T-cell (primary cell): ENCODE data around the gene DGKA. TPM values are rescaled to one million over a fixed set of nuclear protein-coding genes. Genes with fewer than 3 reads are reported as not detected.

Experiments used
- total RNA-seq, 35 experiments: library from RNA in 6 of 35; stranded (reverse) in 6 of 35; fragments of 120-200 nt in 1 of 35; gene quantifications; one replicate each; pipeline versions ENCODE4 v1.2.1 to v1.2.4 and lab custom pipeline; 2013 to 2026

DGKA gene
- total RNA-seq, 5 donors from 2014 or later (not counting 1 experiment from before 2014, with no cell fraction given) = 896 to 1,314 (median 1,231) TPM

Other genes starting within 250 kb of the DGKA start
- 1 to 10 TPM; 2.6 to 4.6 (median 3.1) TPM for gene ITGA7, start 223.3 kb upstream of the DGKA start, total RNA-seq
- 10 to 100 TPM; 49.4 to 76.6 (median 72.7) TPM for gene BLOC1S1, start 215.1 kb upstream of the DGKA start, total RNA-seq
- gene RDH5, start 210.8 kb upstream of the DGKA start, total RNA-seq = 10 to 100 TPM; 13.0 to 29.1 (median 22.4) TPM
- gene CD63, start 202.2 kb upstream of the DGKA start, total RNA-seq = 10 to 100 TPM; 41.3 to 88.2 (median 73.5) TPM
- gene GDF11, start 188.0 kb upstream of the DGKA start, total RNA-seq = 10 to 100 TPM in 4 of 5 donors, 1 to 10 TPM in 1; 7.5 to 12.9 (median 11.5) TPM
- gene SARNP, start 113.4 kb upstream of the DGKA start, total RNA-seq = 10 to 100 TPM; 36.9 to 50.3 (median 46.8) TPM
- 10 to 100 TPM; 19.0 to 46.8 (median 41.6) TPM for gene ORMDL2, start 113.1 kb upstream of the DGKA start, total RNA-seq
- gene DNAJC14, start 101.6 kb upstream of the DGKA start, total RNA-seq = 10 to 100 TPM; 21.5 to 34.5 (median 30.7) TPM
- not detected for gene MMP19, start 88.2 kb upstream of the DGKA start, total RNA-seq
- gene PYM1, start 3.3 kb upstream of the DGKA start, total RNA-seq = 10 to 100 TPM; 21.7 to 40.9 (median 30.7) TPM
- gene PMEL, start 34.9 kb downstream of the DGKA start, total RNA-seq = under 1 TPM in 1 of 5 donors, not detected in 4; 0.20 TPM
- gene CDK2, start 35.7 kb downstream of the DGKA start, total RNA-seq = 10 to 100 TPM; 17.8 to 32.3 (median 23.3) TPM
- 10 to 100 TPM; 58.6 to 99.8 (median 85.7) TPM for gene RAB5B, start 42.9 kb downstream of the DGKA start, total RNA-seq
- gene SUOX, start 66.1 kb downstream of the DGKA start, total RNA-seq = 1 to 10 TPM; 2.6 to 7.3 (median 3.2) TPM
- 10 to 100 TPM in 3 of 5 donors, 1 to 10 TPM in 2; 6.1 to 14.9 (median 13.2) TPM for gene IKZF4, start 89.9 kb downstream of the DGKA start, total RNA-seq
- 100 to 1,000 TPM in 1 of 5 donors, 10 to 100 TPM in 4; 30.3 to 141 (median 49.9) TPM for gene RPS26, start 110.8 kb downstream of the DGKA start, total RNA-seq
- gene ERBB3, start 149.0 kb downstream of the DGKA start, total RNA-seq = 10 to 100 TPM in 1 of 5 donors, 1 to 10 TPM in 3, under 1 TPM in 1; 0.93 to 24.0 (median 8.2) TPM
- gene PA2G4, start 173.4 kb downstream of the DGKA start, total RNA-seq = 100 to 1,000 TPM in 3 of 5 donors, 10 to 100 TPM in 2; 67.5 to 113 (median 104) TPM
- gene RPL41, start 185.5 kb downstream of the DGKA start, total RNA-seq = 1,000 to 10,000 TPM; 4,612 to 5,648 (median 5,133) TPM
- 10 to 100 TPM in 3 of 5 donors, 1 to 10 TPM in 2; 8.4 to 15.1 (median 11.4) TPM for gene ZC3H10, start 187.1 kb downstream of the DGKA start, total RNA-seq
- 100 to 1,000 TPM; 181 to 298 (median 276) TPM for gene ESYT1, start 197.1 kb downstream of the DGKA start, total RNA-seq
- 10 to 100 TPM in 1 of 5 donors, 1 to 10 TPM in 4; 5.9 to 12.4 (median 7.7) TPM for gene MYL6B, start 221.4 kb downstream of the DGKA start, total RNA-seq
- gene MYL6, start 227.2 kb downstream of the DGKA start, total RNA-seq = 100 to 1,000 TPM; 506 to 663 (median 569) TPM